ENCODE results near the gene PBX4.

DNA sequence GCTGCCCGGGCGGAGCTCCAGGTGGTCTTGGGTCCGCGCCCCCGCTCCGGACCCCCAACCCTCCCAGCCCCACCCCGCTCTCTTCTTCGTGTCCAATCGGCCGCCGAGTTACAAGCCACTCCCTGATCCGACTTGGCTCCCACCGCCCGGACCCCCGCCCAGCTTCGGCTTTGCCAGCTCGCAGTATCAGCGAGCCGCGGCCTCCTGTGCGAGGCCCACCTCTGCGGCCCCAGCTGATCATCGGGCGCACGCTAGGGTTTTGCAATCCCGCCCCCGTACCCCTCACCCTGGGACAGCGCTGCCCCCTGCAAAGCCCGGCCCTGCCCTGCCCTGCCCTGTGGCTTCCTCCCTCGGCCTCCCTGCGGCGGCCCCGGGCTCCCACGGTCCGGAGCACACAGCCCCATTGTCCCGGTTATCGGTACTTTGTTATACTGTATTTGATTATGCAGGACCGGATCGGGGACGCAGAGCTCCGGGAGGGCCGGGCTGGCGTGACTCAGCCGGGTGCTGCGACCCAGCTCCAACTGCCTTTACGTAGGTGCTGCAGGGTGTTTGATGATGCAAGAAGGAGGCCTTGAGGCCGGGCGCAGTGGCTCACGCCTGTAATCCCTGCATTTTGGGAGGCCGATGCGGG lies 10.1 kb upstream of the PBX4 start:
- TF ChIP-seq, protein P1, sequence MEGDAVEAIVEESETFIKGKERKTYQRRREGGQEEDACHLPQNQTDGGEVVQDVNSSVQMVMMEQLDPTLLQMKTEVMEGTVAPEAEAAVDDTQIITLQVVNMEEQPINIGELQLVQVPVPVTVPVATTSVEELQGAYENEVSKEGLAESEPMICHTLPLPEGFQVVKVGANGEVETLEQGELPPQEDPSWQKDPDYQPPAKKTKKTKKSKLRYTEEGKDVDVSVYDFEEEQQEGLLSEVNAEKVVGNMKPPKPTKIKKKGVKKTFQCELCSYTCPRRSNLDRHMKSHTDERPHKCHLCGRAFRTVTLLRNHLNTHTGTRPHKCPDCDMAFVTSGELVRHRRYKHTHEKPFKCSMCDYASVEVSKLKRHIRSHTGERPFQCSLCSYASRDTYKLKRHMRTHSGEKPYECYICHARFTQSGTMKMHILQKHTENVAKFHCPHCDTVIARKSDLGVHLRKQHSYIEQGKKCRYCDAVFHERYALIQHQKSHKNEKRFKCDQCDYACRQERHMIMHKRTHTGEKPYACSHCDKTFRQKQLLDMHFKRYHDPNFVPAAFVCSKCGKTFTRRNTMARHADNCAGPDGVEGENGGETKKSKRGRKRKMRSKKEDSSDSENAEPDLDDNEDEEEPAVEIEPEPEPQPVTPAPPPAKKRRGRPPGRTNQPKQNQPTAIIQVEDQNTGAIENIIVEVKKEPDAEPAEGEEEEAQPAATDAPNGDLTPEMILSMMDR (IDR thresholded peaks at IDR 0.05), result no peak
- no peak for TF ChIP-seq POLR2AphosphoS5 (IDR thresholded peaks at IDR 0.05; ENCODE audit: low read depth, low read length)
- TF ChIP-seq, protein P2, sequence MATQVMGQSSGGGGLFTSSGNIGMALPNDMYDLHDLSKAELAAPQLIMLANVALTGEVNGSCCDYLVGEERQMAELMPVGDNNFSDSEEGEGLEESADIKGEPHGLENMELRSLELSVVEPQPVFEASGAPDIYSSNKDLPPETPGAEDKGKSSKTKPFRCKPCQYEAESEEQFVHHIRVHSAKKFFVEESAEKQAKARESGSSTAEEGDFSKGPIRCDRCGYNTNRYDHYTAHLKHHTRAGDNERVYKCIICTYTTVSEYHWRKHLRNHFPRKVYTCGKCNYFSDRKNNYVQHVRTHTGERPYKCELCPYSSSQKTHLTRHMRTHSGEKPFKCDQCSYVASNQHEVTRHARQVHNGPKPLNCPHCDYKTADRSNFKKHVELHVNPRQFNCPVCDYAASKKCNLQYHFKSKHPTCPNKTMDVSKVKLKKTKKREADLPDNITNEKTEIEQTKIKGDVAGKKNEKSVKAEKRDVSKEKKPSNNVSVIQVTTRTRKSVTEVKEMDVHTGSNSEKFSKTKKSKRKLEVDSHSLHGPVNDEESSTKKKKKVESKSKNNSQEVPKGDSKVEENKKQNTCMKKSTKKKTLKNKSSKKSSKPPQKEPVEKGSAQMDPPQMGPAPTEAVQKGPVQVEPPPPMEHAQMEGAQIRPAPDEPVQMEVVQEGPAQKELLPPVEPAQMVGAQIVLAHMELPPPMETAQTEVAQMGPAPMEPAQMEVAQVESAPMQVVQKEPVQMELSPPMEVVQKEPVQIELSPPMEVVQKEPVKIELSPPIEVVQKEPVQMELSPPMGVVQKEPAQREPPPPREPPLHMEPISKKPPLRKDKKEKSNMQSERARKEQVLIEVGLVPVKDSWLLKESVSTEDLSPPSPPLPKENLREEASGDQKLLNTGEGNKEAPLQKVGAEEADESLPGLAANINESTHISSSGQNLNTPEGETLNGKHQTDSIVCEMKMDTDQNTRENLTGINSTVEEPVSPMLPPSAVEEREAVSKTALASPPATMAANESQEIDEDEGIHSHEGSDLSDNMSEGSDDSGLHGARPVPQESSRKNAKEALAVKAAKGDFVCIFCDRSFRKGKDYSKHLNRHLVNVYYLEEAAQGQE (IDR thresholded peaks at IDR 0.05; ENCODE audit: insufficient read depth in 1 of 2, low read depth in 2 of 2, low read length in 1 of 2), result no peak

Measured in Panc1 (cell line).